ENCODE results near the gene LAMA3.

Gene LAMA3

GRCh38 chr18:23926571-23926970, 237.3 kb downstream of the LAMA3 start:
- no peak for TF ChIP-seq CTCF (IDR thresholded peaks at IDR 0.05; ENCODE audit: borderline replicate concordance, control extremely low read depth, extremely low read depth, insufficient read depth, missing control alignments)
- in situ Hi-C loops (cut with MboI; ENCODE audit: low sequenced_read_pairs, unreplicated experiment), result no loop called here
- no peak for DNase-seq (ENCODE audit: low spot score)

GRCh38 chr18:23927821-23928746, 238.8 kb downstream of the LAMA3 start:
- no peak for TF ChIP-seq CTCF (IDR thresholded peaks at IDR 0.05; ENCODE audit: borderline replicate concordance, control extremely low read depth, extremely low read depth, insufficient read depth, missing control alignments)

GRCh38 chr18:23929362-23929930, 240.2 kb downstream of the LAMA3 start:
- TF ChIP-seq CTCF (IDR thresholded peaks at IDR 0.05; ENCODE audit: borderline replicate concordance, control extremely low read depth, extremely low read depth, insufficient read depth, missing control alignments), result no peak
- DNase-seq (ENCODE audit: low spot score), result no peak
- in situ Hi-C loops (cut with MboI; ENCODE audit: low sequenced_read_pairs, unreplicated experiment), result no loop called here

More at GRCh38 chr18:23927821-23928746, 238.8 kb downstream of the LAMA3 start:
- in situ Hi-C loops (cut with MboI; ENCODE audit: low sequenced_read_pairs, unreplicated experiment), result no loop called here
- no peak for DNase-seq (ENCODE audit: low spot score)

- TF ChIP-seq CTCF (IDR thresholded peaks at IDR 0.05; ENCODE audit: borderline replicate concordance, control extremely low read depth, extremely low read depth, insufficient read depth, missing control alignments), result no peak
- DNase-seq (ENCODE audit: low spot score), result no peak
- in situ Hi-C loops (cut with MboI; ENCODE audit: low sequenced_read_pairs, unreplicated experiment), result no loop called here
Observed at GRCh38 chr18:23930002-23930401, 240.7 kb downstream of the LAMA3 start.

- DNase-seq (ENCODE audit: low spot score), result no peak
- in situ Hi-C loops (cut with MboI; ENCODE audit: low sequenced_read_pairs, unreplicated experiment), result no loop called here
- TF ChIP-seq CTCF (IDR thresholded peaks at IDR 0.05; ENCODE audit: borderline replicate concordance, control extremely low read depth, extremely low read depth, insufficient read depth, missing control alignments), result no peak
Observed at GRCh38 chr18:23932385-23933067, 243.3 kb downstream of the LAMA3 start.

GRCh38 chr18:23933407-23933806, 244.2 kb downstream of the LAMA3 start:
- DNase-seq (ENCODE audit: low spot score), result no peak
- no peak for TF ChIP-seq CTCF (IDR thresholded peaks at IDR 0.05; ENCODE audit: borderline replicate concordance, control extremely low read depth, extremely low read depth, insufficient read depth, missing control alignments)
- in situ Hi-C loops (cut with MboI; ENCODE audit: low sequenced_read_pairs, unreplicated experiment), result no loop called here
